GM10266 (cell line): ENCODE measurements around the gene ZNF454.

Experiments used
- DNase-seq: peaks from one replicate; pipeline ENCODE4 v3.0.0; 2012; ENCODE audit errors: extremely low spot score
- TF ChIP-seq, protein P1 (sequence below): IDR thresholded peaks from 2 replicates; pipeline ENCODE4 v1.5.1; 2012; ENCODE audit warnings: mild to moderate bottlenecking, low read depth; ENCODE audit not compliant: control insufficient read depth, insufficient read depth; ENCODE audit errors: missing control alignments

Gene ZNF454

GRCh38 chr5:178993955-178994579 lies 53.1 kb downstream of the ZNF454 start:
- DNase-seq, result no peak
- TF ChIP-seq, protein P1, sequence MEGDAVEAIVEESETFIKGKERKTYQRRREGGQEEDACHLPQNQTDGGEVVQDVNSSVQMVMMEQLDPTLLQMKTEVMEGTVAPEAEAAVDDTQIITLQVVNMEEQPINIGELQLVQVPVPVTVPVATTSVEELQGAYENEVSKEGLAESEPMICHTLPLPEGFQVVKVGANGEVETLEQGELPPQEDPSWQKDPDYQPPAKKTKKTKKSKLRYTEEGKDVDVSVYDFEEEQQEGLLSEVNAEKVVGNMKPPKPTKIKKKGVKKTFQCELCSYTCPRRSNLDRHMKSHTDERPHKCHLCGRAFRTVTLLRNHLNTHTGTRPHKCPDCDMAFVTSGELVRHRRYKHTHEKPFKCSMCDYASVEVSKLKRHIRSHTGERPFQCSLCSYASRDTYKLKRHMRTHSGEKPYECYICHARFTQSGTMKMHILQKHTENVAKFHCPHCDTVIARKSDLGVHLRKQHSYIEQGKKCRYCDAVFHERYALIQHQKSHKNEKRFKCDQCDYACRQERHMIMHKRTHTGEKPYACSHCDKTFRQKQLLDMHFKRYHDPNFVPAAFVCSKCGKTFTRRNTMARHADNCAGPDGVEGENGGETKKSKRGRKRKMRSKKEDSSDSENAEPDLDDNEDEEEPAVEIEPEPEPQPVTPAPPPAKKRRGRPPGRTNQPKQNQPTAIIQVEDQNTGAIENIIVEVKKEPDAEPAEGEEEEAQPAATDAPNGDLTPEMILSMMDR, result no peak

DNA sequence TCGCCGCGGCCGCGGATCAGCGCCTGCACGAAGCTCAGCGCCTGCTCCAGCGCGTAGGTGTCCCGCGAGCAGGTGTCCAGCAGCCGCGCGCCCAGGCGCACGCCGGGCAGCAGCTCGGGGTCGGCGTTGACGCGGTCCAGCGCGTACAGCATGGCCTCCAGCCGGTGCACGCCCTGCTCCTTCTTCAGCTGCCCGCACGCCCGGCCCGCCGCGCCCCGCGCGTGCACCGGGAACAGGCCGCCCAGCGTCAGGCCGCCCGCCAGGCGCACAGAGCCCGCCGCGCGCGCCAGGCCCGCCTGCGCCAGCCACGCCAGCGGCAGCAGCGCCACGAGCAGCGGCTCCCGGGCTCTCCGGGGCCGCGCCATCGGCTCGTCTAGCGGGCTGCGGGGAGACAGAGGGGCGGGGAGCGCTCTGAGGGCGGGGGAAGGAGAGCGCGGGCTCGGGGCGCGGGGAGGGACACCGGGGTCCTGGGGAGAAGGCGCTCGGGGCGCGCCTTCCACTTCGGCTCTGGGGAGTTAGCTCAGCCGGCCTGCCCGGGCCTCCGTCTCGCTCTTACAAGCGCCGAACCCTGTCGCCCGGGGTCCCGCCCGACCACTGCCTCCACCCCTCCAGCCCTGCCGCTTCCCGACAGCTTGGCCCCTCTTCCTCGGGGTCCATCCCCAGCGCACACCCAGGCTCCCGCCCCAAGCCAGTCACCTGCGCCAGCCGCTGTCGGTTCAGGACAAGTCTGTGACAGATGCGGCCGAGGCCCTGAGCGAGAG lies 53.8 kb downstream of the ZNF454 start, which contains the start of gene GRM6:
Gene GRM6 (minus strand): TSS at position 741 of the 761 bp plus-strand sequence. CDS start 376 bp downstream, at position 365.
- TF ChIP-seq, protein P1, result no peak
- no peak for DNase-seq

DNA sequence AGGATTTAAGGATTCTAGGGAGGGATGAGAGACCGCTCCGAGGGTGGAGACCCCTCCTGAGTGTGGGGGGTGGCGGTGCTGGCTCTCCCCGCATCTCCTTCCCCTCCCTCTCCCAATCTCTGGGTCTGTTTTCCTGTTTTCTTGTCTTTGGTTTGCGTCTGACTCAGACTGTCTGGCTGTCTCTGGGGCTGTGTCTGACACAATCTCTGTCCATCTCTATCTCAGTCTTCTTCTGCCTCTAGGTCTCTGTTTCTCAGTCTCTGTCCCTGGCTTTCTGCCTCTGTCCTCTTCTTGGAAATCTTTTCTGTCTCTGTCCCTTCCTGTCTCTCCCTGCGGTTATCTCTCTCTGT lies 54.3 kb downstream of the ZNF454 start:
- TF ChIP-seq, protein P1, result no peak
- DNase-seq, result no peak

DNA sequence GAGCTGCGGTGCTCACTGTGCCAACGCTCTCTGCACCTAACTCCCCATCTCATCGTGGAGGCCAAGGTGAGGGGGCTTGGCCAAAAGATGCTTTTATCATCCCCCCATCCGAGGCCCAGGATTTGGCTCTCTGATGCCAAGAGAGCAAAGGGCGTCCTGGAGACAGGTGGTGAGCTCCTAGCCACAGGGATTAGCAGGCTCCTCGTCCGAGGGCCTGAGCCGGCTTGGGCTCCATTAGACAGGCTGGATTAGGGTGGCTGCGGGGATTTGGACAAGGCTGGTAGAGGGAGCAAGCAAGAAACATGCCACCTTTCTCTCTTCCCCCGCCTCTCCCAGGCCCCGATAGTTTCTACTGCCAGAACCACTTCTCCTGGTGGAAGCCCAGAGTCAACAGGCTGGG lies 55.2 kb downstream of the ZNF454 start:
- TF ChIP-seq, protein P1, result no peak
- no peak for DNase-seq

DNA sequence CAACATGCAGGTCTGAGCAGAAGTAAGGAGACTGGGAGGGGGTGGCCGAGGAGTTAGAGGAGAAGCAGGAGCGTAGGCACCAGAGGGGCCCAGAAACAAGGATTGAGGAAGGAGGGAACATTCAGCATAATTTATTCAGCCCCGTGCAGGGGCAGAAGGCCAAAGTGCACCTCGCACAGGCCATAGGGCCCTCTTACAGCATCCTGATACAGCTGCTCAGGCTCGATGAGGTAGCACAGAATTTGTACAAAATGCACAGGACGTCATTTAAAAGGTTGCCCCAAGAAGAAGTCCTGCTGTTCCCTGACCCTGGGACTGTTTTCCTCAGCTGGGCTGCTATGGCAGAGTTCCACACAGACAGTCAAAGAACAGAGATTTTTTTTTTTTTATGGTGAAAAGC lies 56.2 kb downstream of the ZNF454 start:
- DNase-seq, result no peak
- TF ChIP-seq, protein P1, result no peak

DNA sequence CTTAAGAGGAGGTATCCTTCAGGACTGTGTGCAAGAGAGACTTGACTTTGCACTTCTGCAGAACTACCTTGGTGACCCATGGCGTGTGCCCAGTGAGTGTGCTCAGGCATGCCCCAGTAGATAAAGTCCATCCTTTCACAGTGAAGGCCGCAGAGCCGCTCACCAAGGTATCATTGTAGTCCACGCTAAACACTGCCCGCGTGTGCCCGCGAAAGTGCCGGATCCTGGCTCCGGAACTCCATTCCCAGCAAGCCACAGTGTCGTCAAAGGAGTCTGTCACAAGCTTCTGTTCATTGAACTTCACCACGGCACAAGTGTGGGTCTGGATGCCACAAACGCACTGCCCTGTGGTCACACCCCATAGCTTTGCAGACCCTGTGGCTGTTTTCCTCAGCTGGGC lies 57.4 kb downstream of the ZNF454 start:
- DNase-seq, result no peak
- TF ChIP-seq, protein P1, result no peak

DNA sequence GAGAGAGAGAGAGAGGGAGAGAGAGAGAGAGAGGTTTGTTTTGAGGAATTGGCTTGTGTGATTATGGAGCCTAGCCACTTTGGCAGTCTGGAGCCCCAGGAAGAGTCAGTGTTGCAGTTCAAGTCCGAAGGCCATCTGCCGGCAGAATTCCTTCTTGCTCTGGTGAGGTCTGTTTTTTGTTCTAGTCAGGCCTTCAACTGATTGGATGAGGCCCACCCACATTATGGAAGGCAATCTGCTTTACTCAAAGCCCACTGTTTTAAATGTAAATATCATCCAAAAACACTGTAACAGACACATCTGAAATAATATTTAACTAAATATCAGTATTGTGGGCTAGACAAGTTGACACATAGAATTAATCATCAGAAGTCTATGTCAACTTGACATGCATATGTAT lies 65.6 kb downstream of the ZNF454 start:
- DNase-seq, result no peak
- TF ChIP-seq, protein P1, result no peak
